Trophoblast cell (in vitro differentiated cells and primary cell): ENCODE data around the gene RFX2.

Source experiments
- DNase-seq, 2 donors: peaks; one replicate each; pipeline ENCODE4 v3.0.0-alpha.2; 2016
- H2AFZ ChIP-seq: 2 replicates; pipeline ENCODE4 v1.6.1; 2013; ENCODE audit warnings: low read length, moderate library complexity, mild to moderate bottlenecking; ENCODE audit not compliant: insufficient read depth, poor library complexity
- H2AK5ac ChIP-seq: 2 replicates; pipeline ENCODE4 v1.6.1; 2013; ENCODE audit warnings: mild to moderate bottlenecking, low read length
- H2BK120ac ChIP-seq: 2 replicates; pipeline ENCODE4 v1.6.1; 2013; ENCODE audit warnings: low read length, mild to moderate bottlenecking, moderate library complexity; ENCODE audit not compliant: insufficient read depth, poor library complexity
- H2BK12ac ChIP-seq: 2 replicates; pipeline ENCODE4 v1.6.1; 2013; ENCODE audit warnings: mild to moderate bottlenecking, low read length, moderate library complexity
- H2BK5ac ChIP-seq: 2 replicates; pipeline ENCODE4 v1.6.1; 2013; ENCODE audit warnings: low read length, low read depth, moderate library complexity, mild to moderate bottlenecking; ENCODE audit not compliant: poor library complexity
- H3K14ac ChIP-seq: 2 replicates; pipeline ENCODE4 v1.6.1; 2013; ENCODE audit warnings: mild to moderate bottlenecking, low read length
- H3K18ac ChIP-seq: 2 replicates; pipeline ENCODE4 v1.6.1; 2013; ENCODE audit warnings: mild to moderate bottlenecking, low read length
- H3K23ac ChIP-seq: 2 replicates; pipeline ENCODE4 v1.6.1; 2013; ENCODE audit warnings: low read length
- H3K27ac ChIP-seq: 2 replicates; pipeline ENCODE4 v1.5.1; 2013; ENCODE audit warnings: low read depth, mild to moderate bottlenecking, inconsistent platforms, low read length, moderate library complexity
- H3K27me3 ChIP-seq: 2 replicates; pipeline ENCODE4 v1.6.1; 2013; ENCODE audit warnings: inconsistent platforms, mild to moderate bottlenecking, low read length, moderate library complexity; ENCODE audit not compliant: insufficient read depth
- H3K36me3 ChIP-seq, 2 experiments: 1 replicate in 1 of 2; 2 replicates in 1 of 2; pipeline ENCODE4 v1.6.1; 2013; ENCODE audit warnings: low read length in 2 of 2, mild to moderate bottlenecking in 2 of 2, moderate library complexity in 1 of 2; ENCODE audit not compliant: insufficient read depth in 2 of 2, control insufficient read depth in 1 of 2
- H3K4ac ChIP-seq: 2 replicates; pipeline ENCODE4 v1.6.1; 2013; ENCODE audit warnings: low read depth, mild to moderate bottlenecking, low read length, moderate library complexity
- H3K4me1 ChIP-seq, 2 experiments: 1 replicate in 1 of 2; 2 replicates in 1 of 2; pipeline ENCODE4 v1.6.1; 2013; ENCODE audit warnings: low read length in 2 of 2, mild to moderate bottlenecking in 2 of 2, moderate library complexity in 1 of 2; ENCODE audit not compliant: insufficient read depth in 2 of 2, control insufficient read depth in 1 of 2
- H3K4me2 ChIP-seq: 2 replicates; pipeline ENCODE4 v1.6.1; 2013; ENCODE audit warnings: inconsistent platforms, mild to moderate bottlenecking, low read length, moderate library complexity
- H3K4me3 ChIP-seq: 2 replicates; pipeline ENCODE4 v1.5.1; 2013; ENCODE audit warnings: mild to moderate bottlenecking, low read depth, low read length, inconsistent platforms
- H3K79me1 ChIP-seq: one replicate; pipeline ENCODE4 v1.6.1; 2013; ENCODE audit warnings: low read length
- H3K79me2 ChIP-seq: 2 replicates; pipeline ENCODE4 v1.6.1; 2013; ENCODE audit warnings: low read length, mild to moderate bottlenecking; ENCODE audit not compliant: control insufficient read depth, insufficient read depth, poor library complexity
- H3K9ac ChIP-seq: 2 replicates; pipeline ENCODE4 v1.6.1; 2013; ENCODE audit warnings: mild to moderate bottlenecking, low read length
- H3K9me3 ChIP-seq: 2 replicates; pipeline ENCODE4 v1.6.1; 2013; ENCODE audit warnings: low read depth, mild to moderate bottlenecking, control low read depth, inconsistent platforms, low read length; ENCODE audit not compliant: insufficient read depth
- H4K12ac ChIP-seq: 2 replicates; pipeline ENCODE4 v1.6.1; 2013; ENCODE audit warnings: low read depth, mild to moderate bottlenecking, low read length, moderate library complexity
- H4K8ac ChIP-seq: 2 replicates; pipeline ENCODE4 v1.6.1; 2013; ENCODE audit warnings: low read depth, mild to moderate bottlenecking, low read length, moderate library complexity
- H4K91ac ChIP-seq: one replicate; pipeline ENCODE4 v1.6.1; 2013; ENCODE audit warnings: low read depth, mild to moderate bottlenecking, low read length, moderate library complexity
- WGBS: extraction: QIAGEN DNeasy Blood & Tissue Kit; methylation state at CpG from one replicate; pipeline ENCODE4 v1.1.7; 2013; ENCODE audit warnings: missing lambda C conversion rate; ENCODE audit not compliant: insufficient read length, insufficient coverage; ENCODE audit errors: extremely low coverage; 5-methylcytosine and 5-hydroxymethylcytosine counted together

RFX2 gene

DNA sequence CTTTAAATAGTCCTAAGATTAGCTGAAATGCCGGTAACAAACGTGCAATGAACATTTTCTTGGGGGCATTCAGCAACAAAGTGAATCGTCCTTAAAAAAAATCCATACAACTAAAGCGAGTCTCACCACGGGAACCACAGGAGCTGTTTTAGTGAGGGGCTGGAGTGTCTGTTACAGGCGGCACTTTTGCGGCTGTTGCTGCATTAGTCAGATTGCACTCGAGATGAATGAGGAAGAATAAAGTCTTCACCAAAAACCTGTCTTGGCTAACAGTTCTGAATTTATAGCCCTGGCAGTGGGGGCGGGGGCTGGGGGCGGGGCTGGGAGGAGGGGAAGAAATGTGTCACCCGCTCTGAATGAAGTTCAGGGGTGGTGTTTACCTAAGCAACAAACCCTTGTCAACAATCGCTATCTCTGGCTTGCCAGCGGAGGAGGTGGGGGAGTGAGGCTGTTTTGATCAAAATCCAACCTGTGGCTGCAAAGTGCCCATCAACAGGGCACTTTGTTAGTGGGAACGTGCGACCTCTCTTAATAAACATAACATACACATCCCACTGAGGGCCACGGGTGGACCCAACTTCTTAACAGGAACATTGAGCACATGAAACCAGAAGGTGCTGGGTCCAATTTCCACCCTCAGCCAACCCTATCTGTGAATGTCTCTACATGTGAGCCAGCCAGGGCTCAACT, 44.5 kb downstream of the RFX2 start:
- Histone ChIP-seq H3K27ac (no peak overlapping the region), H2AK5ac (no peak overlapping the region), H3K4me1 (peaks cover under 1 to 6% of the 10 kb centered on the region in 2 experiments), H4K12ac (no peak overlapping the region), H3K4ac (no peak overlapping the region), H2BK120ac (no peak overlapping the region), H3K36me3 (no peaks in the 10 kb centered on the region), H2BK12ac (no peak overlapping the region), H3K9me3 (peaks cover 5% of the 10 kb centered on the region), H4K8ac (no peak overlapping the region), H2BK5ac (no peak overlapping the region), H3K23ac (no peak overlapping the region), H3K14ac (no peak overlapping the region), H3K79me1 (peaks cover 4% of the 10 kb centered on the region), H3K27me3 (no peaks in the 10 kb centered on the region), H2AFZ (no peak overlapping the region), H3K18ac (no peak overlapping the region), H3K4me3 (no peak overlapping the region), H3K4me2 (no peak overlapping the region), H4K91ac (no peak overlapping the region), H3K79me2 (no peaks in the 10 kb centered on the region), H3K9ac (no peak overlapping the region)
- peak; percentile 58 to 79 for DNase-seq
- no CpG with 5 or more reads among the region's 16 CpGs for WGBS

DNA sequence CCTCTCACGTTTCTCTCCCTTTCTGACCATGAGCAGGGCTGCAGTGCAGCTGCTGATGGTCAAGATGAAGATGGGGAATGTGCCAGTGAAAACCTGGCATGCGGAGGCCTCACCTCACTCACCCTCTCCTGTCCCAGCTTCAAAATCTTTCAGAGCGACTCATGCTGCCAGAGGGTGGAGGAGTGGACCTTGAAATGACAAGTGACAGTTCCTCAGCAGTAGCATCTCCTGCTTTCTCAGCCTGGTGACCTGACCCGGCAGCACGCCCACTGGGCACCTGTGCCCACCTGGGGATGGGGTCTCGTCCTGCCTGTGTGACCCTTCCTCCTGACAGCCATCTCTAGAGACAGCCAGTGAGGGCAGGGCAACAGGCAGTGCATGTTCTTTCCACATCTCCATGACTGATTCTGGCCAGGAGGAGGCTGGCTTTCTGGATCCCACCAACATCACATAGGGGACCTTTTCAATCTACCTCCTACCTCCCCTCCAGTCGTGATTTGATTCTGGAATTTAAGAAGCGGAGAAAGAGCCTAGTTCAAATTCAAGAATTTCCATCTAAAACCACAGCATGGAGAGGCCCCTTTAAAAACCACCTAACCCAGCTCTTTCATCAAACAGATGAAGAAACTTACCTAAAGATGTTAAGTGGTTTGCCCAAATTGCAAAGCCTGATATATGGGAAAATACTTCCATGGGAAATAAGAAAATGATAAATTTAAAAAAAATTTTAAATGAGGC, 45.8 kb downstream of the RFX2 start:
- no peak overlapping the region for H2BK120ac ChIP-seq
- WGBS, result no CpG with 5 or more reads among the region's 8 CpGs
- peaks cover 2% of the 10 kb centered on the region for H3K9me3 ChIP-seq
- H3K23ac ChIP-seq, result no peak overlapping the region
- no peak overlapping the region for H2BK5ac ChIP-seq
- H3K18ac ChIP-seq, result no peak overlapping the region
- no peak overlapping the region for H3K4me3 ChIP-seq
- H3K14ac ChIP-seq, result no peak overlapping the region
- peak; percentile 67 to 77 for DNase-seq
- H4K8ac ChIP-seq, result no peak overlapping the region
- peaks cover 4 to 11% of the 10 kb centered on the region in 2 experiments for H3K4me1 ChIP-seq
- H3K27me3 ChIP-seq, result no peaks in the 10 kb centered on the region
- no peak overlapping the region for H2BK12ac ChIP-seq
- no peak overlapping the region for H2AK5ac ChIP-seq
- no peaks in the 10 kb centered on the region for H3K36me3 ChIP-seq
- H4K12ac ChIP-seq, result no peak overlapping the region
- H2AFZ ChIP-seq, result no peak overlapping the region
- no peak overlapping the region for H3K27ac ChIP-seq
- H3K9ac ChIP-seq, result no peak overlapping the region
- peaks cover 4% of the 10 kb centered on the region for H3K79me1 ChIP-seq
- no peak overlapping the region for H3K4ac ChIP-seq
- H3K4me2 ChIP-seq, result no peak overlapping the region
- no peaks in the 10 kb centered on the region for H3K79me2 ChIP-seq
- no peak overlapping the region for H4K91ac ChIP-seq

DNA sequence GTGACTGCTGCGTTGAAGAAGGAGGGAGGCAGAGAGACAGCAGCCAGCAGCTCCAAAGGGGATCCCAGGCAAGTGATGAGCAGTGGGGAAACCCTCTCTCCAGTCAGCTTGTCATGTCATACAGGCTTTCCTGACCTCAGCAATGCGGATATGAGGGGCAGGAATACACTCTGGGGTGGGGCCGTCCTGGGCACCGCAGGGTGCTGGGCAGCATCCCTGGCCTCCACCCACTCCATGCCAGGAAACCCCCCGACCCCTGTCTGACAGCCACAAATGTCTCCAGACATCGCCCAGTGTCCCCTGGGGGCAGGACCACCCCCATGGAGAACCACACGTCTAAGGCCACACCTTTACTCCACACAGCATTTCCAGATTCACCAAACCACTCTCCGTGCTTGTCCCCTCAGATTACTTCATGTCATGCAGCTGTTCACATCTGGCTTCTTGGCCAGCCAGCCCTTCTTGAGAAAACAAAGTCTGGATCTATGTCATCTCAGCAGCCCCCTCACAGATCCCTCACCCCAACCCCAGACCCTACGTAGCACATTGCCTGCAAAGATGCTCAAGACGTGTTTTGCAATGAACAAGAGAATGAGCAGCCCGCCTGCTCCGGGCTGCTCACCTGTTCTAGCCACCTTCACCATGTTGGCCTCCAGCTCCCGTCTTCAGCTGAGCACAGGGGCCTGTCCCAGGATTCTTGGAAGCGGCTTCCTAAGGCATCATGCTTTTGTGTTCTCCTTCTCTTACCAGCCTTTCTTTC, 46.5 kb downstream of the RFX2 start:
- peaks cover 2% of the 10 kb centered on the region for H3K9me3 ChIP-seq
- no peak overlapping the region for H3K23ac ChIP-seq
- no peaks in the 10 kb centered on the region for H3K79me2 ChIP-seq
- no peak overlapping the region for H2AK5ac ChIP-seq
- no peak overlapping the region for H4K91ac ChIP-seq
- no peak overlapping the region for H3K27ac ChIP-seq
- H3K27me3 ChIP-seq, result no peaks in the 10 kb centered on the region
- DNase-seq, result peak; percentile 19 to 21
- no peak overlapping the region for H2AFZ ChIP-seq
- H3K4ac ChIP-seq, result no peak overlapping the region
- no peak overlapping the region for H4K12ac ChIP-seq
- no peak overlapping the region for H2BK120ac ChIP-seq
- peaks cover 4% of the 10 kb centered on the region for H3K79me1 ChIP-seq
- no peak overlapping the region for H2BK5ac ChIP-seq
- no CpG with 5 or more reads among the region's 14 CpGs for WGBS
- H3K9ac ChIP-seq, result no peak overlapping the region
- no peak overlapping the region for H2BK12ac ChIP-seq
- H3K36me3 ChIP-seq, result no peaks in the 10 kb centered on the region
- H3K4me1 ChIP-seq, result peaks cover 4 to 11% of the 10 kb centered on the region in 2 experiments
- H3K18ac ChIP-seq, result no peak overlapping the region
- no peak overlapping the region for H3K4me2 ChIP-seq
- no peak overlapping the region for H4K8ac ChIP-seq
- no peak overlapping the region for H3K14ac ChIP-seq
- no peak overlapping the region for H3K4me3 ChIP-seq

DNA sequence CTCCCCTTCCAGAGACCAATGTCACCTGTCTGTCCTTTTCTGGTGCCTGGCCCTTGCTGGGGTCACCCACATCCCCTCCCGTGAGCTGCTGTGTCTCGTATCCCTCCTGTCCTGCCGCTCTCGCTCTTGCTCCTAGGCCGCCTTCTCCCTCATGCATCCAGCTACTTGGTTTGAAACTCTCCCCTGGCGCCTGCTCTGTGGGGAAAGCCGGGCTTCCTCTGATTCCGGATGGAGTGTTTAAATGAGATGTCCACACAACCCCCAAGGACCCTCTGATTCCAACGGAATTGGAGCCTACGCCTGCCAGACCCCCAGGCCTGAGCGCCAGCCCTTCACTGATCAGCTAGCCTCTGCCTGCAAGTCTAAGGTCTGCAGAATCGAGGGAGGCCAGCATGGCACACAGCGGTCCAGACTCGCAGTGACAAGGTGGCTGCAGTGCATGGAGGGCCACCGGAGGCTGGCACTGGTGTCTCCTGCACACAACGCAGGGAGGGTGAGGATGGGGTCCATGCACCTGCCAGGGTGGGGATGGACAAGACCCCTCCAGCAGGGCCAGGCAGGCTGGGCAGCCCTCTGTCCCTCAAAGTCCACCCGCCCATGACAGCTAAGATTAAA, 47.2 kb downstream of the RFX2 start:
- Histone ChIP-seq H4K91ac (no peak overlapping the region), H3K4me1 (peaks cover 4 to 11% of the 10 kb centered on the region in 2 experiments), H3K79me2 (no peaks in the 10 kb centered on the region), H3K23ac (no peak overlapping the region), H2AFZ (no peak overlapping the region), H3K9ac (no peak overlapping the region), H4K8ac (no peak overlapping the region), H3K9me3 (peaks cover 2% of the 10 kb centered on the region), H2BK12ac (no peak overlapping the region), H3K79me1 (peaks cover 4% of the 10 kb centered on the region), H3K14ac (no peak overlapping the region), H3K4me2 (no peak overlapping the region), H3K27ac (no peak overlapping the region), H3K4me3 (peak overlapping the region; percentile 1), H3K36me3 (no peaks in the 10 kb centered on the region), H3K4ac (no peak overlapping the region), H3K18ac (no peak overlapping the region), H3K27me3 (no peaks in the 10 kb centered on the region), H2AK5ac (no peak overlapping the region), H2BK5ac (no peak overlapping the region), H2BK120ac (no peak overlapping the region), H4K12ac (no peak overlapping the region)
- no peak for DNase-seq
- WGBS, result no CpG with 5 or more reads among the region's 17 CpGs
